HEK293 (cell line): ENCODE results near the gene SH3PXD2B.

Experiments used
- CTCF ChIA-PET: fragments of 350-600 bp; formaldehyde crosslinking; extraction: SDS; loops from one replicate; lab custom pipeline; 2021; ENCODE audit warnings: antibody characterized with exemption; lab: Yijun Ruan, JAX
- POLR2A ChIA-PET: fragments of 300-600 bp; formaldehyde crosslinking; extraction: SDS; loops from one replicate; lab custom pipeline; 2020; ENCODE audit warnings: antibody characterized with exemption, inconsistent platforms; lab: Yijun Ruan, JAX
- H3K27ac ChIP-seq: fragments of 200-500 bp; sonication (Bioruptor generic); 2 replicates; pipeline ENCODE4 v1.5.1; 2014; ENCODE audit warnings: low read depth, low read length, control low read depth, inconsistent platforms; ENCODE audit errors: extremely low read depth
- H3K36me3 ChIP-seq, 2 experiments: fragments of 200-500 bp in 1 of 2; sonication (Bioruptor generic) in 1 of 2; 1 replicate in 1 of 2; 2 replicates in 1 of 2; pipeline ENCODE4 v1.5.1; 2014 to 2017; ENCODE audit warnings: inconsistent platforms in 2 of 2, low read length in 2 of 2; ENCODE audit not compliant: control insufficient read depth in 2 of 2, insufficient read depth in 1 of 2
- H3K4me1 ChIP-seq: fragments of 200-500 bp; sonication (Bioruptor generic); 2 replicates; pipeline ENCODE4 v1.5.1; 2014; ENCODE audit warnings: mild to moderate bottlenecking, low read length, inconsistent platforms; ENCODE audit not compliant: control insufficient read depth, insufficient read depth
- H3K4me3 ChIP-seq: 2 replicates; pipeline ENCODE4 v1.5.1; 2011; ENCODE audit warnings: low read depth, mild to moderate bottlenecking, control low read depth, low read length, moderate library complexity
- H3K9me3 ChIP-seq: fragments of 200-500 bp; sonication (Bioruptor generic); 2 replicates; pipeline ENCODE4 v1.5.1; 2014; ENCODE audit warnings: low read depth, low read length, inconsistent platforms; ENCODE audit not compliant: control insufficient read depth, insufficient read depth
- FEZF1 ChIP-seq: fragments of 450-650 bp; formaldehyde crosslinking; IDR thresholded peaks from 2 replicates; pipeline ENCODE4 v1.5.1; 2016; ENCODE audit warnings: missing biosample characterization, missing genetic modification characterization
- GLIS2 ChIP-seq: fragments of 450-650 bp; formaldehyde crosslinking; IDR thresholded peaks from 2 replicates; pipeline ENCODE4 v1.5.1; 2016; ENCODE audit warnings: missing biosample characterization, missing genetic modification characterization
- HOXD13 ChIP-seq: sonication (generic); formaldehyde crosslinking; IDR thresholded peaks from 2 replicates; pipeline ENCODE4 v1.8.0; 2022; ENCODE audit warnings: missing genetic modification reagents, borderline replicate concordance
- TRIM28 ChIP-seq: IDR thresholded peaks from 2 replicates; pipeline ENCODE4 v1.6.1; 2011; ENCODE audit warnings: low read length, control low read depth, borderline replicate concordance
- ZBTB17 ChIP-seq: fragments of 450-650 bp; formaldehyde crosslinking; IDR thresholded peaks from 2 replicates; pipeline ENCODE4 v1.5.1; 2016; ENCODE audit warnings: missing biosample characterization, missing genetic modification characterization
- ZBTB21 ChIP-seq: fragments of 450-650 bp; formaldehyde crosslinking; IDR thresholded peaks from 2 replicates; pipeline ENCODE4 v1.5.1; 2017; ENCODE audit warnings: missing biosample characterization, missing genetic modification characterization
- ZBTB8A ChIP-seq: fragments of 450-650 bp; formaldehyde crosslinking; IDR thresholded peaks from 2 replicates; pipeline ENCODE4 v1.5.1; 2016; ENCODE audit warnings: missing biosample characterization, missing genetic modification characterization
- ZNF266 ChIP-seq: fragments of 450-650 bp; formaldehyde crosslinking; IDR thresholded peaks from 2 replicates; pipeline ENCODE4 v1.5.1; 2016; ENCODE audit warnings: missing biosample characterization, missing genetic modification characterization, low read depth
- ZNF341 ChIP-seq: fragments of 450-650 bp; formaldehyde crosslinking; IDR thresholded peaks from 2 replicates; pipeline ENCODE4; 2016; ENCODE audit warnings: low read depth, missing biosample characterization, missing genetic modification characterization
- ZNF549 ChIP-seq: fragments of 450-650 bp; IDR thresholded peaks from 2 replicates; pipeline ENCODE4 v1.5.1; 2018; ENCODE audit warnings: missing biosample characterization, missing genetic modification characterization, mild to moderate bottlenecking, inconsistent platforms, moderate library complexity
- ZNF610 ChIP-seq: fragments of 450-650 bp; formaldehyde crosslinking; IDR thresholded peaks from 2 replicates; pipeline ENCODE4 v1.5.1; 2016; ENCODE audit warnings: missing biosample characterization, missing genetic modification characterization, borderline replicate concordance
- ZNF621 ChIP-seq: fragments of 450-650 bp; formaldehyde crosslinking; IDR thresholded peaks from 2 replicates; pipeline ENCODE4 v1.5.1; 2017; ENCODE audit warnings: missing biosample characterization, missing genetic modification characterization
- ZNF639 ChIP-seq: fragments of 450-650 bp; formaldehyde crosslinking; IDR thresholded peaks from 2 replicates; pipeline ENCODE4 v1.5.1; 2016; ENCODE audit warnings: missing biosample characterization, missing genetic modification characterization
- ZNF704 ChIP-seq: fragments of 450-650 bp; formaldehyde crosslinking; IDR thresholded peaks from 2 replicates; pipeline ENCODE4 v1.5.1; 2016; ENCODE audit warnings: missing biosample characterization, missing genetic modification characterization
- ZNF777 ChIP-seq: fragments of 450-650 bp; formaldehyde crosslinking; IDR thresholded peaks from 2 replicates; pipeline ENCODE4 v1.5.1; 2017; ENCODE audit warnings: missing biosample characterization, missing genetic modification characterization, borderline replicate concordance
- TF ChIP-seq, protein P1 (sequence below): sonication (generic); formaldehyde crosslinking; IDR thresholded peaks from 2 replicates; pipeline ENCODE4 v1.8.1; 2022; ENCODE audit warnings: mild to moderate bottlenecking, moderate library complexity, missing genetic modification reagents
- TF ChIP-seq, protein P2 (sequence below): fragments of 450-650 bp; formaldehyde crosslinking; IDR thresholded peaks from 2 replicates; pipeline ENCODE4 v1.5.1; 2016; ENCODE audit warnings: missing biosample characterization, missing genetic modification characterization
- TF ChIP-seq, protein P3 (sequence below): fragments of 450-650 bp; formaldehyde crosslinking; IDR thresholded peaks from 2 replicates; pipeline ENCODE4 v1.5.1; 2016; ENCODE audit warnings: missing biosample characterization, missing genetic modification characterization
- TF ChIP-seq, protein P4 (sequence below): fragments of 450-650 bp; formaldehyde crosslinking; IDR thresholded peaks from 2 replicates; pipeline ENCODE4 v1.5.1; 2016; ENCODE audit warnings: missing biosample characterization, missing genetic modification characterization, borderline replicate concordance

The SH3PXD2B gene

DNA sequence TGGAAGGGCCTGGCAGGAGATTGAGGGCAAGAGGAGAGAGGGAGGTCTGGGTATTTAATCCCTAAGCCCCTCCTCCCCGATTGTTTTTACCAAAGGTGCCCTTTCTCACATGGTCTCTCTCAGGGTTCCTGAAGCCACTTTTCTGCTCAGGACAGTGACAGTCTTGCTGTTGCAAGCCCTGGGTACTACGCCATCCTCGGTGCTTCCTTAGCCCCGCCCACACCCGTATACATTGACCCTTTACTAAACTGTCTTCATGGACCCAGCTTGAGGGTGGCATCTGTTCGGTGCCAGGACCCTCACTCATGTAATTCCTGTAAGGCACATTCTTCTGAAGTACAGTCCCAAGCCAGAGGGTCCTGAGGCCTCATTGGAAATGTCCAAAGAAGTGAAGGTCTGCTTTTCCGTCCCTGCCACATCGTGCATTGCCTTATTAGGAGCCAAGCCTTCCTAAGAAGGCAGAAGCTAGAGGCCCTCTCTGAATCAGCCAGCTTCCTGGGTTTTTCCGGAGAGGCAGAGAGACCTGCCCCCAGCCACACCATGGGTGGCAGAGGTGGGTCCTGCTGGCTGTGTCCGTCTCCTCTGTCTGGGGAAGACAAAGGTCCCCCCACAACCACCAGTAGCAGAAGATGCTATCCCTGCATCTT lies 1.9 kb upstream of the SH3PXD2B start:
- no peak overlapping the region for H3K27ac ChIP-seq
- H3K9me3 ChIP-seq: no peaks in the 10 kb centered on the region
- CTCF ChIA-PET: no interaction called here
- POLR2A ChIA-PET: no interaction called here
- no peaks in the 10 kb centered on the region for H3K36me3 ChIP-seq
- H3K4me1 ChIP-seq: no peaks in the 10 kb centered on the region; the same call in 1 of the 2 replicates
- TF ChIP-seq ZBTB21 (tag by site-specific recombination) (no peak), ZNF266 (tag by site-specific recombination) (no peak), ZNF549 (tag by site-specific recombination) (no peak), HOXD13 (CRISPR knock-in tag) (no peak), ZNF777 (no peak), ZBTB17 (tag by site-specific recombination) (no peak), ZBTB8A (tag by site-specific recombination) (no peak), TRIM28 (no peak), ZNF610 (tag by site-specific recombination) (no peak), ZNF639 (tag by site-specific recombination) (no peak), ZNF704 (tag by site-specific recombination) (no peak), GLIS2 (no peak), FEZF1 (tag by site-specific recombination) (no peak), ZNF341 (tag by site-specific recombination) (no peak), ZNF621 (tag by site-specific recombination) (no peak)
- TF ChIP-seq, protein P1, sequence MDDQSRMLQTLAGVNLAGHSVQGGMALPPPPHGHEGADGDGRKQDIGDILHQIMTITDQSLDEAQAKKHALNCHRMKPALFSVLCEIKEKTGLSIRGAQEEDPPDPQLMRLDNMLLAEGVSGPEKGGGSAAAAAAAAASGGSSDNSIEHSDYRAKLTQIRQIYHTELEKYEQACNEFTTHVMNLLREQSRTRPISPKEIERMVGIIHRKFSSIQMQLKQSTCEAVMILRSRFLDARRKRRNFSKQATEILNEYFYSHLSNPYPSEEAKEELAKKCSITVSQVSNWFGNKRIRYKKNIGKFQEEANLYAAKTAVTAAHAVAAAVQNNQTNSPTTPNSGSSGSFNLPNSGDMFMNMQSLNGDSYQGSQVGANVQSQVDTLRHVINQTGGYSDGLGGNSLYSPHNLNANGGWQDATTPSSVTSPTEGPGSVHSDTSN (CRISPR knock-in tag): no peak
- TF ChIP-seq, protein P2, sequence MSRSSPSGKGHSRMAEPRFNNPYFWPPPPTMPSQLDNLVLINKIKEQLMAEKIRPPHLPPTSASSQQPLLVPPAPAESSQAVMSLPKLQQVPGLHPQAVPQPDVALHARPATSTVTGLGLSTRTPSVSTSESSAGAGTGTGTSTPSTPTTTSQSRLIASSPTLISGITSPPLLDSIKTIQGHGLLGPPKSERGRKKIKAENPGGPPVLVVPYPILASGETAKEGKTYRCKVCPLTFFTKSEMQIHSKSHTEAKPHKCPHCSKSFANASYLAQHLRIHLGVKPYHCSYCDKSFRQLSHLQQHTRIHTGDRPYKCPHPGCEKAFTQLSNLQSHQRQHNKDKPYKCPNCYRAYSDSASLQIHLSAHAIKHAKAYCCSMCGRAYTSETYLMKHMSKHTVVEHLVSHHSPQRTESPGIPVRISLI (tag by site-specific recombination): no peak
- TF ChIP-seq, protein P3, sequence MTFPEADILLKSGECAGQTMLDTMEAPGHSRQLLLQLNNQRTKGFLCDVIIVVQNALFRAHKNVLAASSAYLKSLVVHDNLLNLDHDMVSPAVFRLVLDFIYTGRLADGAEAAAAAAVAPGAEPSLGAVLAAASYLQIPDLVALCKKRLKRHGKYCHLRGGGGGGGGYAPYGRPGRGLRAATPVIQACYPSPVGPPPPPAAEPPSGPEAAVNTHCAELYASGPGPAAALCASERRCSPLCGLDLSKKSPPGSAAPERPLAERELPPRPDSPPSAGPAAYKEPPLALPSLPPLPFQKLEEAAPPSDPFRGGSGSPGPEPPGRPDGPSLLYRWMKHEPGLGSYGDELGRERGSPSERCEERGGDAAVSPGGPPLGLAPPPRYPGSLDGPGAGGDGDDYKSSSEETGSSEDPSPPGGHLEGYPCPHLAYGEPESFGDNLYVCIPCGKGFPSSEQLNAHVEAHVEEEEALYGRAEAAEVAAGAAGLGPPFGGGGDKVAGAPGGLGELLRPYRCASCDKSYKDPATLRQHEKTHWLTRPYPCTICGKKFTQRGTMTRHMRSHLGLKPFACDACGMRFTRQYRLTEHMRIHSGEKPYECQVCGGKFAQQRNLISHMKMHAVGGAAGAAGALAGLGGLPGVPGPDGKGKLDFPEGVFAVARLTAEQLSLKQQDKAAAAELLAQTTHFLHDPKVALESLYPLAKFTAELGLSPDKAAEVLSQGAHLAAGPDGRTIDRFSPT: no peak
- TF ChIP-seq, protein P4, sequence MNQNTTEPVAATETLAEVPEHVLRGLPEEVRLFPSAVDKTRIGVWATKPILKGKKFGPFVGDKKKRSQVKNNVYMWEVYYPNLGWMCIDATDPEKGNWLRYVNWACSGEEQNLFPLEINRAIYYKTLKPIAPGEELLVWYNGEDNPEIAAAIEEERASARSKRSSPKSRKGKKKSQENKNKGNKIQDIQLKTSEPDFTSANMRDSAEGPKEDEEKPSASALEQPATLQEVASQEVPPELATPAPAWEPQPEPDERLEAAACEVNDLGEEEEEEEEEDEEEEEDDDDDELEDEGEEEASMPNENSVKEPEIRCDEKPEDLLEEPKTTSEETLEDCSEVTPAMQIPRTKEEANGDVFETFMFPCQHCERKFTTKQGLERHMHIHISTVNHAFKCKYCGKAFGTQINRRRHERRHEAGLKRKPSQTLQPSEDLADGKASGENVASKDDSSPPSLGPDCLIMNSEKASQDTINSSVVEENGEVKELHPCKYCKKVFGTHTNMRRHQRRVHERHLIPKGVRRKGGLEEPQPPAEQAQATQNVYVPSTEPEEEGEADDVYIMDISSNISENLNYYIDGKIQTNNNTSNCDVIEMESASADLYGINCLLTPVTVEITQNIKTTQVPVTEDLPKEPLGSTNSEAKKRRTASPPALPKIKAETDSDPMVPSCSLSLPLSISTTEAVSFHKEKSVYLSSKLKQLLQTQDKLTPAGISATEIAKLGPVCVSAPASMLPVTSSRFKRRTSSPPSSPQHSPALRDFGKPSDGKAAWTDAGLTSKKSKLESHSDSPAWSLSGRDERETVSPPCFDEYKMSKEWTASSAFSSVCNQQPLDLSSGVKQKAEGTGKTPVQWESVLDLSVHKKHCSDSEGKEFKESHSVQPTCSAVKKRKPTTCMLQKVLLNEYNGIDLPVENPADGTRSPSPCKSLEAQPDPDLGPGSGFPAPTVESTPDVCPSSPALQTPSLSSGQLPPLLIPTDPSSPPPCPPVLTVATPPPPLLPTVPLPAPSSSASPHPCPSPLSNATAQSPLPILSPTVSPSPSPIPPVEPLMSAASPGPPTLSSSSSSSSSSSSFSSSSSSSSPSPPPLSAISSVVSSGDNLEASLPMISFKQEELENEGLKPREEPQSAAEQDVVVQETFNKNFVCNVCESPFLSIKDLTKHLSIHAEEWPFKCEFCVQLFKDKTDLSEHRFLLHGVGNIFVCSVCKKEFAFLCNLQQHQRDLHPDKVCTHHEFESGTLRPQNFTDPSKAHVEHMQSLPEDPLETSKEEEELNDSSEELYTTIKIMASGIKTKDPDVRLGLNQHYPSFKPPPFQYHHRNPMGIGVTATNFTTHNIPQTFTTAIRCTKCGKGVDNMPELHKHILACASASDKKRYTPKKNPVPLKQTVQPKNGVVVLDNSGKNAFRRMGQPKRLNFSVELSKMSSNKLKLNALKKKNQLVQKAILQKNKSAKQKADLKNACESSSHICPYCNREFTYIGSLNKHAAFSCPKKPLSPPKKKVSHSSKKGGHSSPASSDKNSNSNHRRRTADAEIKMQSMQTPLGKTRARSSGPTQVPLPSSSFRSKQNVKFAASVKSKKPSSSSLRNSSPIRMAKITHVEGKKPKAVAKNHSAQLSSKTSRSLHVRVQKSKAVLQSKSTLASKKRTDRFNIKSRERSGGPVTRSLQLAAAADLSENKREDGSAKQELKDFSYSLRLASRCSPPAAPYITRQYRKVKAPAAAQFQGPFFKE (tag by site-specific recombination): no peak
- no peak overlapping the region for H3K4me3 ChIP-seq
